ENCODE data around the gene IL10RB.

- TF ChIP-seq CTCF (IDR thresholded peaks at IDR 0.05) (no peak), CEBPB (IDR thresholded peaks at IDR 0.05) (no peak), NFE2L2 (conservative IDR thresholded peaks at IDR 0.05; ENCODE audit: low read length) (no peak), POLR2AphosphoS2 (conservative IDR thresholded peaks at IDR 0.05; ENCODE audit: low read length) (no peak), CHD4 (IDR thresholded peaks at IDR 0.05; ENCODE audit: borderline replicate concordance) (no peak), RFX5 (IDR thresholded peaks at IDR 0.05) (no peak), REST (IDR thresholded peaks at IDR 0.05) (no peak)
Observed at GRCh38 chr21:33244082-33244778, 21.9 kb upstream of the IL10RB start.

All from A549 (cell line).